Measurements from ENCODE around the gene HMBS.

Gene HMBS

DNA sequence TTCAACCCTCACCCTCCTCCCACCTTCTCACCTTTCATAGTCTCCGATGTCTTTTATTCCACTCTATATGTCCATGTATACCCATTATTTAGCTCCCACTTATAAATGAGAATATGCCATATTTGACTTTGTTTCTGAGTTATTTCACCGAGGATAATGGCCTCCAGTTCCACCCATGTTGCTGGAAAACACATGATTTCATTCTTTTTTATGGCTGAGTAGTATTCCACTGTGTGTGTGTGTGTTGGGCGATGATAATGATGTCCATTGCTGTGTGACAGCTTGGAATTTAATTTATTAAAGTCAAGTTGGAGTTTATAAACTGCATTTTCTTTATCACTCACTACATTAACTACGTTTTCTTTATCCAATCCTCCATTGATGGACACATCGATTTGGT, 33.5 kb downstream of the HMBS start:
- TF ChIP-seq FOXP2 (optimal IDR thresholded peaks at IDR 0.05; ENCODE audit: control extremely low read depth, extremely low read length, insufficient read depth) (no peak), POLR2AphosphoS5 (IDR thresholded peaks at IDR 0.05; ENCODE audit: borderline replicate concordance, low read depth, low read length) (no peak), EZH2 (IDR thresholded peaks at IDR 0.05) (no peak)
- Histone ChIP-seq H3K9me3 (ENCODE audit: low read depth, low read length) (no peaks in the 10 kb centered on the region), H3K27ac (no peak overlapping the region), H3K4me3 (no peak overlapping the region), H3K36me3 (ENCODE audit: insufficient read depth, low read length) (peaks cover 16% of the 10 kb centered on the region; the same call in 1 of the 2 replicates), H3K9ac (ENCODE audit: insufficient read length) (no peak overlapping the region)
- DNase-seq (ENCODE audit: low read depth, low spot score): no peak

GRCh38 chr11:119118946-119119345, 34.3 kb downstream of the HMBS start:
- Histone ChIP-seq H3K4me3 (no peak overlapping the region), H3K36me3 (ENCODE audit: insufficient read depth, low read length) (peaks cover 19% of the 10 kb centered on the region; the same call in 1 of the 2 replicates), H3K27ac (no peak overlapping the region), H3K9me3 (ENCODE audit: low read depth, low read length) (no peaks in the 10 kb centered on the region), H3K9ac (ENCODE audit: insufficient read length) (no peak overlapping the region)
- no peak for TF ChIP-seq POLR2AphosphoS5 (IDR thresholded peaks at IDR 0.05; ENCODE audit: borderline replicate concordance, low read depth, low read length)
- TF ChIP-seq FOXP2 (optimal IDR thresholded peaks at IDR 0.05; ENCODE audit: control extremely low read depth, extremely low read length, insufficient read depth): no peak
- TF ChIP-seq EZH2 (IDR thresholded peaks at IDR 0.05): no peak
- DNase-seq (ENCODE audit: low read depth, low spot score): no peak

DNA sequence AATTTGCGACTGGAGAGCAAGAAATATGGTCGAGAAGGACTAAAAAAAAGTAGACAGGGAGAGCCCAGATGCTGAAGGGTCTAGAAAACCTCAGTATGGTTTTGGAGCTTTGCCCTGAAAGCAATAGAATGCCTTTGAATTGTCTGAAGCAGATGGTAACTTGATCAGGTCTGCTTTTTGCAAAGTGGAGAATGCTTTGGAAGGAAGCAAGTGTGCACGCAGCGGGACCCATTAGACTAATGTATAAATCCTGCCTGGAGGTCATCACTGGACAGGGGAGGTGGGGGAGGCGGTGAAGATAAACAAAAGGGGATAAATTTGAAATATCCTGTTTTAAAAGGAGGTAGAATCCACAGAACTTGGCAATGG, 35.9 kb downstream of the HMBS start:
- Histone ChIP-seq H3K9ac (ENCODE audit: insufficient read length) (peak overlapping the region; percentile 77), H3K4me3 (peak overlapping the region; percentile 78), H3K27ac (peak overlapping the region; percentile 66), H3K36me3 (ENCODE audit: insufficient read depth, low read length) (peaks cover 18% of the 10 kb centered on the region; the same call in 1 of the 2 replicates), H3K9me3 (ENCODE audit: low read depth, low read length) (no peaks in the 10 kb centered on the region)
- TF ChIP-seq FOXP2 (optimal IDR thresholded peaks at IDR 0.05; ENCODE audit: control extremely low read depth, extremely low read length, insufficient read depth) (no peak), POLR2AphosphoS5 (IDR thresholded peaks at IDR 0.05; ENCODE audit: borderline replicate concordance, low read depth, low read length) (no peak), EZH2 (IDR thresholded peaks at IDR 0.05) (no peak)
- no peak for DNase-seq (ENCODE audit: low read depth, low spot score)

- Histone ChIP-seq H3K4me3 (peak within 1 kb of the TSS; percentile 89), H3K9ac (ENCODE audit: insufficient read length) (peak within 1 kb of the TSS; percentile 91), H3K9me3 (ENCODE audit: low read depth, low read length) (no peaks in the 10 kb centered on the region), H3K27ac (peak within 1 kb of the TSS; percentile 66), H3K36me3 (ENCODE audit: insufficient read depth, low read length) (peaks cover 14% of the 10 kb centered on the region; the same call in 1 of the 2 replicates)
- DNase-seq (ENCODE audit: low read depth, low spot score): peak; percentile 89
- peak; percentile 80 for TF ChIP-seq POLR2AphosphoS5 (IDR thresholded peaks at IDR 0.05; ENCODE audit: borderline replicate concordance, low read depth, low read length)
- TF ChIP-seq FOXP2 (optimal IDR thresholded peaks at IDR 0.05; ENCODE audit: control extremely low read depth, extremely low read length, insufficient read depth): peak; percentile 64
- TF ChIP-seq EZH2 (IDR thresholded peaks at IDR 0.05): no peak
Observed at GRCh38 chr11:119121008-119121810, 36.5 kb downstream of the HMBS start, which contains the start of gene HINFP. Gene HINFP (plus strand): TSS chr11:119121580. CDS start chr11:119126945, 5,365 bp downstream.

- Histone ChIP-seq H3K9me3 (ENCODE audit: low read depth, low read length) (no peaks in the 10 kb centered on the region), H3K4me3 (peak overlapping the region; percentile 89), H3K36me3 (ENCODE audit: insufficient read depth, low read length) (peaks cover 14% of the 10 kb centered on the region; the same call in 1 of the 2 replicates), H3K9ac (ENCODE audit: insufficient read length) (peak overlapping the region; percentile 91), H3K27ac (no peak overlapping the region)
- no peak for TF ChIP-seq POLR2AphosphoS5 (IDR thresholded peaks at IDR 0.05; ENCODE audit: borderline replicate concordance, low read depth, low read length)
- DNase-seq (ENCODE audit: low read depth, low spot score): no peak
Observed at GRCh38 chr11:119121811-119122124, 37.1 kb downstream of the HMBS start.

GRCh38 chr11:119125821-119126220, 41.1 kb downstream of the HMBS start:
- H3K36me3 ChIP-seq (ENCODE audit: insufficient read depth, low read length): peaks cover 17% of the 10 kb centered on the region; the same call in 1 of the 2 replicates
- H3K4me3 ChIP-seq: no peak overlapping the region
- no peak overlapping the region for H3K9ac ChIP-seq (ENCODE audit: insufficient read length)
- no peak for TF ChIP-seq POLR2AphosphoS5 (IDR thresholded peaks at IDR 0.05; ENCODE audit: borderline replicate concordance, low read depth, low read length)
- TF ChIP-seq EZH2 (IDR thresholded peaks at IDR 0.05): no peak
- no peak for TF ChIP-seq FOXP2 (optimal IDR thresholded peaks at IDR 0.05; ENCODE audit: control extremely low read depth, extremely low read length, insufficient read depth)
- DNase-seq (ENCODE audit: low read depth, low spot score): no peak
- H3K9me3 ChIP-seq (ENCODE audit: low read depth, low read length): no peaks in the 10 kb centered on the region
- H3K27ac ChIP-seq: no peak overlapping the region

- Histone ChIP-seq H3K27ac (no peak overlapping the region), H3K4me3 (no peak overlapping the region), H3K36me3 (ENCODE audit: insufficient read depth, low read length) (peaks cover 17% of the 10 kb centered on the region; the same call in 1 of the 2 replicates), H3K9me3 (ENCODE audit: low read depth, low read length) (no peaks in the 10 kb centered on the region), H3K9ac (ENCODE audit: insufficient read length) (no peak overlapping the region)
- DNase-seq (ENCODE audit: low read depth, low spot score): no peak
- TF ChIP-seq FOXP2 (optimal IDR thresholded peaks at IDR 0.05; ENCODE audit: control extremely low read depth, extremely low read length, insufficient read depth) (no peak), POLR2AphosphoS5 (IDR thresholded peaks at IDR 0.05; ENCODE audit: borderline replicate concordance, low read depth, low read length) (no peak), EZH2 (IDR thresholded peaks at IDR 0.05) (no peak)
Observed at GRCh38 chr11:119126675-119127268, 42.1 kb downstream of the HMBS start.

DNA sequence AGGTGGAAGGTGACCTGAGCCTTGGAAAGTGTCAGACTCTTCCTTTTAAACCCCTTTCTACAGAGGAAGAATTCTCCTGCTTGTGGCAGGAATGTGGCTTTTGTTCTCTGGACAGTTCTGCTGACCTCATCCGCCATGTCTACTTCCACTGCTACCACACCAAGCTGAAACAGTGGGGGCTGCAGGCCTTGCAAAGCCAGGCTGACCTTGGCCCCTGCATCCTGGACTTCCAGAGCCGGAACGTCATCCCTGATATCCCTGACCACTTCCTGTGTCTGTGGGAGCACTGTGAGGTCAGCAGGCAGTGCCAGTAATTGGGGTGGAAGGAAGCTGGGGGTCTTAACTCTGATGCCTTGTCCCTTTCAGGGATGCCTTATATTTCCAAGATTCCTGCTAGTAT, 46.0 kb downstream of the HMBS start:
- Histone ChIP-seq H3K9ac (ENCODE audit: insufficient read length) (no peak overlapping the region), H3K27ac (no peak overlapping the region), H3K9me3 (ENCODE audit: low read depth, low read length) (no peaks in the 10 kb centered on the region), H3K36me3 (ENCODE audit: insufficient read depth, low read length) (peaks cover 29% of the 10 kb centered on the region; the same call in 1 of the 2 replicates), H3K4me3 (no peak overlapping the region)
- no peak for DNase-seq (ENCODE audit: low read depth, low spot score)
- no peak for TF ChIP-seq EZH2 (IDR thresholded peaks at IDR 0.05)
- no peak for TF ChIP-seq FOXP2 (optimal IDR thresholded peaks at IDR 0.05; ENCODE audit: control extremely low read depth, extremely low read length, insufficient read depth)
- TF ChIP-seq POLR2AphosphoS5 (IDR thresholded peaks at IDR 0.05; ENCODE audit: borderline replicate concordance, low read depth, low read length): no peak
